DMS79 treated with DMSO at 0.1 percent for 48 hours (cell line): ENCODE data around the gene KRTAP21-3.
"Not testable (repeated sequence)": the region's sequence is repeated elsewhere in the genome, so short reads cannot be mapped to it uniquely, and the experiment has no call there.

Experiments used
- DNase-seq: peaks from one replicate; lab custom pipeline; 2025; lab: John Stamatoyannopoulos, UW

The KRTAP21-3 gene, protein sequence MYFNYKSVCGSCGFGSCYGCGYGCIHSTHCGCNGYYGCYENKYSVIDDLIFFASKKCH

DNA sequence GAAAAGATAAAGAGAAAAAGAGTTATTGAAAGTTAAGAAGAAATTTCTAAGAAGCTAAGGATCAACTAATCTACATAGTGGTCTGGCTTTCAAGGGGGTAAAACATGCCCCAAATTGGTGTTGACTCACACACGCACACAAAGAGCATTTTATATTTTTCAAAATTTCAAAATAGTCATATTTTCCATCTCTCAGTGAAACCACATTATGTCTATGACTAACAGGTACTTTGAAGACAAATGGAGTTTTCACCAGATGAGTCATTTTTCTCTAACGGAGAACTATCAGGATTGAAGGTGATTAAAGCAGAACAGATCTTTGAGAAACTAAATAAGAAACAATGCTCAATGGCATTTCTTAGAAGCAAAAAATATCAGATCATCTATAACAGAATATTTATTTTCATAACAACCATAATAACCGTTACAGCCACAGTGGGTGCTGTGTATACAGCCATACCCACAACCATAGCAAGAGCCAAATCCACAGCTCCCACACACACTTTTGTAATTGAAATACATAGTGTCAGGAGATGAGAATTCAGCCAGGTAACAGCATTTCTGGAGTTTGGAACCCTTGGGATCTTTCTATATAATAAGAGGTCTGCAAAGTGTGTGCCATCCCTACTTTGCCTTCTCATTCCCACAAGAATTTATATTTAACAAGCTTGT, at the start of gene KRTAP21-3:
TSS of gene KRTAP21-3 (minus strand) at position 539 of the 671 bp plus-strand sequence. CDS start at position 521, 18 bp downstream.
- no peak for DNase-seq

- no peak for DNase-seq
Measured at GRCh38 chr21:30760776-30761175, 42.2 kb upstream of the KRTAP21-3 start.

DNA sequence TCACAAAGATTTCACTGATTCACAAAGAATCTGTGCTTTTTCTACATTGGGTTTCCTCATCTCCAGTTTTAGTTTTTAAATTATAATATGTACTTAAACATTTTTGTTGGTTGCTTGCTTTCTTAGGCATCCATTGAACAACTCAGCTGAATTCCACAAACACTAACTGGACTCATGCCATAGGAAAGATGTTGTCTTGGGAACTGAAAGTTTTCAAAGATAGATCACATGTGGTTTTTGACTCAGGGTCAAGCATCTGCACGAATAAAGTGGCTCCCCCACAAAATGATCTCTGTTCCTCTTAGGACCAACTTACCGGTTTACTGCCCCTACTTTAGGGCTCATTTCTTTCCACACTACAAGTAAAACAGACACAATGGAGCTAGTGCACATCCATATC, 39.7 kb upstream of the KRTAP21-3 start:
- no peak for DNase-seq

- DNase-seq, result not testable (repeated sequence)
Measured at GRCh38 chr21:30755328-30755727, 36.8 kb upstream of the KRTAP21-3 start, which contains the start of gene KRTAP21-1. Gene KRTAP21-1 (minus strand): TSS chr21:30755428. CDS start chr21:30755378, 50 bp downstream.

DNA sequence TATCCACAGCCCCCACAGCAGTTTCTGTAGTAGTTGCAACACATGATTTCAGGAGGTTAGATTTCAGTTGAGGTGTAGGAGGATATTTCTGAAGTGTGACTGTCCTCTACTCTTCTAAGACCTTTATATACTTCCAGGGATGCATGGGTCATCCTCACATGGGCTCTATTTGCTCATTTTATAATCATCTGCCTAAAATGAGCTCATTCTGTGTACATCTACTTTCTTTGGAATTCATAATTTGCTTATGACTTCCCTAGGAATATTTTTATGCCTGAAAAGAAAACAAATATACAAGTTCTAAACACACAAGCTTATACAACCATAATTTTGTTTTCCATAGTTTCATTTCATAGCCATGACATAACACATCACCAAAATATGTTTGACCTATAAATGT, 28.6 kb upstream of the KRTAP21-3 start, which contains the start of gene KRTAP21-2:
TSS of gene KRTAP21-2 (minus strand) at position 101 of the 400 bp plus-strand sequence. CDS start at position 44, 57 bp downstream.
- DNase-seq, result no peak

- DNase-seq, result no peak
Measured at GRCh38 chr21:30740462-30740861, 21.9 kb upstream of the KRTAP21-3 start.

GRCh38 chr21:30733026-30733425, 14.4 kb upstream of the KRTAP21-3 start:
- DNase-seq, result no peak

GRCh38 chr21:30726726-30727125, 8.1 kb upstream of the KRTAP21-3 start:
- no peak for DNase-seq

- DNase-seq, result no peak
Measured at GRCh38 chr21:30719401-30719800, 824 bp upstream of the KRTAP21-3 start.

- no peak for DNase-seq
Measured at GRCh38 chr21:30717105-30717504, 1.5 kb downstream of the KRTAP21-3 start.

DNA sequence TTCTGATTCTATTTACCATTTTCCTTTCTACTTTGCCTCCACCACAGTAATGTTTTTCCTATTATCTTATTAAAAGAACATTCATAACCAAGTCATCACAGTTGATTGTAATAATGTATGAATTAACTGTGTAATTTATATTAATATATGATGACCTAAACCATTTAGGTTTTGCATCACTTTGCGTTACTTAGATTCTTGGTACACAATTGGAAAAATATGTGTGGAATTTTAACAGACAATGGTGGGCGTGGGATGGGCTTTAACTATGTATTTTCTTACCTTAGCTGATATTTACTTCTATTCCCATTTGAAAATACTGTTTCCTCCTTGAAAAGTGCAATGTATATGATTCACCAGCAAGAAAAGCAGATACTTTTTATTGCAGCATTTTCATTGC, 3.6 kb downstream of the KRTAP21-3 start:
- DNase-seq, result no peak

DNA sequence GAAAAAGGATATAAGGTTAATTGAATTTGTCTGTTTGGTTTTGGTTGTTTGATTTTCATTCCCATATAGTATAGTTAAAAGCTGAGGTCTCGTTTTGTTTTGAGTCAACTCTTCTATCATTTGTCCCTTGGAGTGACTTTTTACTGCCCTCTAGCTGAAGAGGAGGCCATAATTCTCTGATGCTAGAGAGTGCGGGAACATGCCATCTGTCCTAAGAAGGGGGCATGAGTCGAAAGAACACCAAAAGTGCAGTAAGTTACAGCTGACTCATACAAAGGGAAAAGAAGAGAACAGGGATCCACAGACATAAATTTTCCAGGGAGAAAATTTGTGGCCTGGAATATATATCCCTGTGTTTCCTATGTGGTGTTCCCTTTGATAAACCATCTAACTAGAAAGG, 4.1 kb downstream of the KRTAP21-3 start:
- no peak for DNase-seq

- DNase-seq, result no peak
Measured at GRCh38 chr21:30713766-30714165, 4.8 kb downstream of the KRTAP21-3 start.

DNA sequence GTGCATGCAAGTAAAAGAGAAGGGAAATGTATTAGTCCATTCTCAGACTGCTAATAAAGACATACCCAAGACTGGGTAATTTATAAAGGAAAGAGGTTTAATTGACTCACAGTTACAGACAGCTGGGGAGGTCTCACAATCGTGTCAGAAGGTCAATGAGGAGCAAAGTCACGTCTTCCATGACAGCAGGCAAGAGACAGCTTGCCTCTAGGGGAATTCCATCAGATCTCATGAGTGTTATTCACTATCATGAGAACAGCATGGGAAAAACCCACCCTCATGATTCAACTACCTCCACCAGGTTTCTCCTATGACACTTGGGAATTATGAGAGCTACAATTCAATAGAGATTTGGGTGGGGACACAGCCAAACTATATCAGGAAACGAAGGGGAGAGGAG, 8.1 kb downstream of the KRTAP21-3 start:
- DNase-seq, result no peak

DNA sequence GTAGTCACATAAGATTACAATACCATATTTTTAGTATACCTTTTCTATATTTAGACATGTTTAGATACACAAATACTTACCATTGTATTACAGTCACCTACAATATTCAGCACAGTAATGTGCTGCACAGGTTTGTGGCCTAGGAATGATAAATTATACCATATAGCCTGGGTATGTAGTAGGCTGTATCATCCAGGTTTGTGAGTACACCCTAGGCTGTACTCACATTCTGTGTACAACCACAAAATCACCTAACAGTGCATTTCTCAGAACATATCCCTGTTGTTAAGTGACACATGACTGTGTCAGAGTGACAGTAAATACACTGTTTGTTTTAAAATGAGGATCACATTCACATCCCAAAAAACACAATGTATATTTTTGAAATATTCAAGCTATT, 11.2 kb downstream of the KRTAP21-3 start:
- no peak for DNase-seq

GRCh38 chr21:30695956-30696355, 22.6 kb downstream of the KRTAP21-3 start:
- no peak for DNase-seq

DNA sequence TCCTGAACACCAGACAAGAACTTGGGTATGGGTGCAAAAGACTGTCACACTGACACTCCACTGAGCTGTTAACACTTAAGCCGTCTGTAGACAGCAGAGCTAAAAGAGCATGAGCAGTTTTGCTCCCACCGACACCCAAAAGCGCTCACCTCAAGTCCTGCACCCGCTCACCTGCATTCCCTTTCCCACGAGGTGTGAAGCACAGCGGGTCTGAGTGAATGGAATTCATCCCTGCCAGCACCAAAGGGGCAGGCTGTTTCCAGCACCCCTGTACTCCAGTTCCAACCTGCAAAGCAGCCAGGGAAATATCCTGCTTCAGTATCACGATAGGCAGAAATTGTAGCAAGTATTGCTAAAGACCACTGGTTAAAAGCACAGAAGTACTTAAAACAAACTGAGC, 28.8 kb downstream of the KRTAP21-3 start:
- DNase-seq, result no peak

DNA sequence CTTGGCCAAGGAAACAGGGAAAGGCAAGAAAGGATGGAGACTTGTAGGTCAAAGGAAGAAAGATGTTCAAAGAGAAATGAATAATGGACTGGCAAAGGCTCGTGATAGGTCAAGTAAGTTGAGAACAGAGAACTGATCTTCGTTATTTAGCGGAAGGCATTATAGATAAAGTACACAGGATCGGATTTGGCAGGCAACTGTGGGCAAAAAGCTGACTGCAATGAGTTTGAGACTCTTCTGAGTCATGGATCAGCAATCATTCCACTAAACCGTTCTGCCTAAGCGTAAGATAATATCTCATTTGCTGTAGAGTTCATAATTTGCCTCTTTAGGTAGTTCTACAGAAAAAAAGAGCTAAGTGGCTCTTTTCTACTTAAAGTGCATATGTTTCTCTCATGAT, 34.1 kb downstream of the KRTAP21-3 start:
- DNase-seq, result no peak

- DNase-seq, result no peak
Measured at GRCh38 chr21:30680586-30680985, 38.0 kb downstream of the KRTAP21-3 start.

DNA sequence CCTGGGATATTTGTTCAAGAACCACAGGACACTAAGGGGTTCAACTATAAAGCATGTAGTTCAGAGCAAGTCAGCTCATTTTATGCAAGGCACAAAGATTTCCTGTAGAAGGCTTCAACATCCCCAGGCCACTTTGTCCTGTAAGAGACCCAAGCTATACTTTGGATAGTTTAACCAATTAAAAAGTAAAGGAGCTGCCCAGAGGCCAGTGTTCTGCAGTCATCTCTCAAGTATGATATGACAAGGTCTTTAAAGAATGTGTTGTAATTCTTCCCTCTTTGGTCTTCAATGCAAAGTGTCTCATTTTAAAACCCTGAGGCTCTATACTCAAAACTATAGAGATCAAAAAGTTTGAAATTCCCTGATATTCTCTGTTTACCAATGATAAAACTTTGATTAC, 41.8 kb downstream of the KRTAP21-3 start:
- no peak for DNase-seq

DNA sequence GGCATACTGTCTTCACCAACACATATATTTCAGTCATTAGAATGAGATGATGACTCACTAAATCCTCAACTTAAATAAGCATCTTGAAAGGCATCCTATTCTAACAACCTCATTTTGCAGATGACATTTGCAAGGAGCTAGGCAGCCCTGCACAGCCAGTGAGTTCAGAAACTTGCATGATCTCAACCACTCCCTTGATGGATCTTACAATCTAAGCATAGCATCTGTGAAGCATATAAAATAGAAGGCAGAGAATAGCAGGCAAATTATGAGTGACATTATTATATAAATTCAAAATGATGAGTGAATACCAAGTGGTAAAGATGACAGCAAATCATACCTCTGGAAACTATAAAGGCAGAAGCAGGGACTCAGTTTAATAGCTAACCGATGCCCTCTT, 44.3 kb downstream of the KRTAP21-3 start:
- DNase-seq, result no peak

DNA sequence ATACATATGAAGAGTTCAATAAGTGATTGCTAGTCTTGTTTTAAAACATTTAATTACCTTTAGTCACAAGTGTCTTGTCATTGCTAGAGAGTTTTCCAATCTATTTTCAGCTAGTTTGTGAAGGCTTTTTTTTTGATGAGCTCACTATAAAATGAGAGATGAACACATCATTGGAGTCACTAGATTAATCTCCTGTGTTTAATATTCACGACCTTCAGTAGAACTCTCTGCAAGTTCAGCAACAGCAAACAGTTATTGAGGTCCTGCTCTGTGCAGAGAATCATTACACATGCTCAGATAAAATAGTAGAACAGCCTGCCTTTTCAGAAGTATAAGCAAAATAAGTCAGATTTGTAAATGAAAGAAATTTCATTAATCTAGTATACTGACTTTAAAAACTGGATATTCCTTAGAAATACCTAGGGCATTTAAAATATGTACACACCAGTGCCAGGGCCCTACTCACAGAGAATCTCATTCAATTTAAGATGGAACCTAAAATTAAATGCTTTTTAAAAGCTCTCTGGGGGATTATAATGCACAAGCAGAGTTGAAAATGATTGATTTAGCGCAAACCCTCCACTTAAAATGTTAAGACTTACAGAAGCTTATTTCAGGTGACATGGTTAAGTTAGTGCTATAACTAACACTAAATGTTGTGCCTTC, 45.5 kb downstream of the KRTAP21-3 start:
- DNase-seq, result no peak

GRCh38 chr21:30668776-30669175, 49.8 kb downstream of the KRTAP21-3 start:
- no peak for DNase-seq
